HG03442 (cell line): ENCODE measurements around the gene FLRT1.

Experiments used
- ATAC-seq: cut with Tn5 transposase; IDR thresholded peaks from one replicate; pipeline ENCODE4 v1.9.1; 2021; ENCODE audit warnings: mild to moderate bottlenecking, moderate library complexity; ENCODE audit not compliant: unreplicated experiment

Gene FLRT1

DNA sequence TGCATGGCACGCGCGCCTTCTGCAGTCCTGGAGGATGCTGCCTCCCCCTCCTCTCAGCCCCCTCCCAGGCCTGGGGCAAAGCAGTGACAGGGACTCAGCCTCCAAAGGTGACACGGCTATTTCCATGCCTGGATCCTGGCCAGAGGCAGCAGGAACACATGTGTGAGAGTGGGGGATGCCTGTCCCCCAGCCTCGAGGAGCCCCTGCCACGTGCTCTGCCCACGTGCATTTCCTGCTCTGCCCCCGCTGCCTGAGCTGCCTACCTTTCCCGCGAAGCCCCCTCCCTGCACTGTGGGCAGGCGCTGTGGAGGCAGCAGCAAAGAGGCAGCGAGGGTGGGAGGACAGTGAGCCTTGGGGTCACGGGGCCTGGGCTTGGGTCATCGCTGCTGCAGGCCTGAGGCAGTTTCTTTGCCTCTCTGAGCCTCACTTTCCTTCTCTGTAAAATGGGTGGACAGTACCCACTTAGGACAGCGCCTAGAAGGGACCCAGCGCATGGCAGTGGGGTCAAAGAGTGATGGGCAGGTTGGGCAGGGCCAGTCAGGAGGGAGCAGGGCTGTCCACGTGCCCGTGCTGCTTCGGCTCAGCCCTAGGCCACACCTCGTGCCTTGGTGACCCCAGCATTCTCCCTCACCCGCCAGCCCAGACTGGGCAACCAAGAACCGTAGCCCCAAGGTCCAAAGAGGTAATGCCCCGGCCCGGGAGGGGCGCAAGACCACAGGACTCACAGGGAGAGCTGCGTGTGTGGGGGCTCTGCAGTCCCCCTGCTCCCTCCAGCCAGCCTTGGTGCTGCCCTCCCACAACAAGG is 48.6 kb downstream of the FLRT1 start:
- ATAC-seq: no peak

- no peak for ATAC-seq
Measured at GRCh38 chr11:64084951-64085710, 49.4 kb downstream of the FLRT1 start.
